SK-N-SH treated with all-trans-retinoic acid at 6 μM for 48 hours (cell line): ENCODE measurements around the gene A1CF.
"Not testable (repeated sequence)": the region's sequence is repeated elsewhere in the genome, so short reads cannot be mapped to it uniquely, and the experiment has no call there.

ENCODE experiments used
- ATAC-seq: fragments of 200-7000 bp; cut with Tn5 transposase; 3 replicates; pipeline ENCODE4 v1.9.1; 2020; ENCODE audit warnings: mild to moderate bottlenecking, moderate library complexity
- ARNTL ChIP-seq: fragments of 450-650 bp; formaldehyde crosslinking; IDR thresholded peaks from 2 replicates; pipeline ENCODE4 v1.5.0; 2020; ENCODE audit warnings: low read depth, mild to moderate bottlenecking, moderate library complexity, borderline replicate concordance
- BACH2 ChIP-seq: fragments of 250-450 bp; sonication (Bioruptor Pico); IDR thresholded peaks from 2 replicates; pipeline ENCODE4 v1.9.0; 2021; ENCODE audit warnings: mild to moderate bottlenecking, borderline replicate concordance
- CSDC2 ChIP-seq: fragments of 250-450 bp; sonication (Bioruptor Pico); IDR thresholded peaks from 2 replicates; pipeline ENCODE4 v1.5.0; 2020; ENCODE audit warnings: mild to moderate bottlenecking, moderate library complexity
- GLIS3 ChIP-seq: fragments of 250-450 bp; sonication (Bioruptor Pico); IDR thresholded peaks from 2 replicates; pipeline ENCODE4 v1.5.0; 2020; ENCODE audit warnings: mild to moderate bottlenecking, moderate library complexity
- ISL1 ChIP-seq: fragments of 250-450 bp; sonication (Bioruptor Pico); IDR thresholded peaks from 2 replicates; pipeline ENCODE4 v2.1.2; 2022; ENCODE audit warnings: mild to moderate bottlenecking, moderate library complexity
- OSR1 ChIP-seq: fragments of 250-450 bp; sonication (Bioruptor Pico); IDR thresholded peaks from 2 replicates; pipeline ENCODE4 v1.8.0; 2022; ENCODE audit warnings: moderate library complexity, mild to moderate bottlenecking, inconsistent platforms
- PPARA ChIP-seq: fragments of 250-450 bp; sonication (Bioruptor Pico); IDR thresholded peaks from 2 replicates; pipeline ENCODE4 v1.5.0; 2020; ENCODE audit warnings: mild to moderate bottlenecking, borderline replicate concordance
- RARB ChIP-seq: fragments of 250-450 bp; sonication (Bioruptor Pico); IDR thresholded peaks from 2 replicates; pipeline ENCODE4 v1.8.0; 2021; ENCODE audit warnings: mild to moderate bottlenecking, moderate library complexity
- SNAI2 ChIP-seq: fragments of 250-450 bp; sonication (Bioruptor Pico); IDR thresholded peaks from 2 replicates; pipeline ENCODE4 v1.5.0; 2020; ENCODE audit warnings: mild to moderate bottlenecking, moderate library complexity
- TCF4 ChIP-seq: fragments of 250-450 bp; sonication (Bioruptor Pico); IDR thresholded peaks from 2 replicates; pipeline ENCODE4 v1.8.0; 2021; ENCODE audit warnings: mild to moderate bottlenecking, moderate library complexity, borderline replicate concordance
- TOX ChIP-seq: fragments of 250-450 bp; sonication (Bioruptor Pico); IDR thresholded peaks from 2 replicates; pipeline ENCODE4 v1.8.0; 2021; ENCODE audit warnings: mild to moderate bottlenecking, moderate library complexity, borderline replicate concordance
- TSHZ2 ChIP-seq: fragments of 250-450 bp; sonication (Bioruptor Pico); IDR thresholded peaks from 2 replicates; pipeline ENCODE4 v1.5.0; 2020; ENCODE audit warnings: mild to moderate bottlenecking, moderate library complexity
- ZC3H10 ChIP-seq: fragments of 250-450 bp; sonication (Bioruptor Pico); IDR thresholded peaks from 2 replicates; pipeline ENCODE4 v1.5.1; 2021; ENCODE audit warnings: mild to moderate bottlenecking, moderate library complexity
- ZFP3 ChIP-seq: fragments of 250-450 bp; sonication (Bioruptor Pico); IDR thresholded peaks from 2 replicates; pipeline ENCODE4 v1.5.0; 2020; ENCODE audit warnings: mild to moderate bottlenecking, moderate library complexity
- ZFP30 ChIP-seq: fragments of 450-650 bp; formaldehyde crosslinking; IDR thresholded peaks from 2 replicates; pipeline ENCODE4 v1.5.0; 2022; ENCODE audit warnings: mild to moderate bottlenecking, moderate library complexity
- ZNF565 ChIP-seq: fragments of 450-650 bp; formaldehyde crosslinking; conservative IDR thresholded peaks from 2 replicates; pipeline ENCODE4 v1.5.0; 2020; ENCODE audit warnings: low read depth, mild to moderate bottlenecking, moderate library complexity
- ZNF70 ChIP-seq: fragments of 450-650 bp; formaldehyde crosslinking; IDR thresholded peaks from 2 replicates; pipeline ENCODE4 v1.5.0; 2020; ENCODE audit warnings: mild to moderate bottlenecking, moderate library complexity
- ZNF8 ChIP-seq: fragments of 450-650 bp; formaldehyde crosslinking; IDR thresholded peaks from 2 replicates; pipeline ENCODE4 v1.5.0; 2020; ENCODE audit warnings: mild to moderate bottlenecking, moderate library complexity
- TF ChIP-seq, protein P1 (sequence below): fragments of 250-450 bp; sonication (Bioruptor Pico); IDR thresholded peaks from 2 replicates; pipeline ENCODE4 v1.5.1; 2021; ENCODE audit warnings: mild to moderate bottlenecking, moderate library complexity
- TF ChIP-seq, protein P2 (sequence below): fragments of 250-450 bp; sonication (Bioruptor Pico); IDR thresholded peaks from 2 replicates; pipeline ENCODE4 v1.8.0; 2020; ENCODE audit warnings: mild to moderate bottlenecking, moderate library complexity, borderline replicate concordance
- TF ChIP-seq, protein P3 (sequence below): fragments of 250-450 bp; sonication (Bioruptor Pico); IDR thresholded peaks from 2 replicates; pipeline ENCODE4 v1.5.1; 2020; ENCODE audit warnings: low read depth, mild to moderate bottlenecking, moderate library complexity
- TF ChIP-seq, protein P4 (sequence below): fragments of 250-450 bp; sonication (Bioruptor Pico); IDR thresholded peaks from 2 replicates; pipeline ENCODE4 v1.8.0; 2021; ENCODE audit warnings: low read depth, mild to moderate bottlenecking, moderate library complexity, borderline replicate concordance

The A1CF gene

DNA sequence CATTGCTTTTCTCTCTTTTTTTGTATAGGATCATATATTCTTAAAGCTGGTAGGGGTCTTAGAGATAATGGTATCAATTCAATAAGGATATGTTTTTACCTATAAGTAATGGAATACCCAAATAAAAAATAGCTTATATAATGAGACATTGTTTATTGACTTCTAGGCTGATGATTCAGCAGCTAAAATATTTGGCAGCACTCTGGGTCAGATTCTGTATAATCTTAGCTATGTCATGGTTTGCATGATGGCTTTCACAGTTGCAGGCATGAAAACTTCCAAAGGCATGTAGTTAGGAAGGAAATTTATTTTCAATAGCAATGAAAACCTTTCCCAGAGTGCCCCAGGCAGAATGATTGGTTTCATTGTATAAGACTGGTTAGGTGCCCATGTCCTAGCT, 32.1 kb upstream of the A1CF start:
- TF ChIP-seq ZC3H10 (CRISPR knock-in tag) (no peak), TCF4 (no peak), ZNF8 (no peak), ARNTL (CRISPR knock-in tag) (no peak), SNAI2 (no peak)
- TF ChIP-seq, protein P1, sequence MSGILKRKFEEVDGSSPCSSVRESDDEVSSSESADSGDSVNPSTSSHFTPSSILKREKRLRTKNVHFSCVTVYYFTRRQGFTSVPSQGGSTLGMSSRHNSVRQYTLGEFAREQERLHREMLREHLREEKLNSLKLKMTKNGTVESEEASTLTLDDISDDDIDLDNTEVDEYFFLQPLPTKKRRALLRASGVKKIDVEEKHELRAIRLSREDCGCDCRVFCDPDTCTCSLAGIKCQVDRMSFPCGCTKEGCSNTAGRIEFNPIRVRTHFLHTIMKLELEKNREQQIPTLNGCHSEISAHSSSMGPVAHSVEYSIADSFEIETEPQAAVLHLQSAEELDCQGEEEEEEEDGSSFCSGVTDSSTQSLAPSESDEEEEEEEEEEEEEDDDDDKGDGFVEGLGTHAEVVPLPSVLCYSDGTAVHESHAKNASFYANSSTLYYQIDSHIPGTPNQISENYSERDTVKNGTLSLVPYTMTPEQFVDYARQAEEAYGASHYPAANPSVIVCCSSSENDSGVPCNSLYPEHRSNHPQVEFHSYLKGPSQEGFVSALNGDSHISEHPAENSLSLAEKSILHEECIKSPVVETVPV = no peak
- TF ChIP-seq, all 23 proteins: peak for 0

GRCh38 chr10:50909334-50910014, 24.0 kb upstream of the A1CF start:
- no peak for ATAC-seq
- TF ChIP-seq SNAI2 = no peak
- no peak for TF ChIP-seq GLIS3 (CRISPR knock-in tag)
- TF ChIP-seq ISL1 (CRISPR knock-in tag) = no peak
- TF ChIP-seq ZNF70 (CRISPR knock-in tag) = no peak
- no peak for TF ChIP-seq TOX (CRISPR knock-in tag)
- TF ChIP-seq ZFP30 (CRISPR knock-in tag) = no peak
- TF ChIP-seq, protein P1 = no peak
- TF ChIP-seq BACH2 (CRISPR knock-in tag) = no peak
- TF ChIP-seq ZNF8 = no peak
- no peak for TF ChIP-seq TCF4
- TF ChIP-seq, protein P2, sequence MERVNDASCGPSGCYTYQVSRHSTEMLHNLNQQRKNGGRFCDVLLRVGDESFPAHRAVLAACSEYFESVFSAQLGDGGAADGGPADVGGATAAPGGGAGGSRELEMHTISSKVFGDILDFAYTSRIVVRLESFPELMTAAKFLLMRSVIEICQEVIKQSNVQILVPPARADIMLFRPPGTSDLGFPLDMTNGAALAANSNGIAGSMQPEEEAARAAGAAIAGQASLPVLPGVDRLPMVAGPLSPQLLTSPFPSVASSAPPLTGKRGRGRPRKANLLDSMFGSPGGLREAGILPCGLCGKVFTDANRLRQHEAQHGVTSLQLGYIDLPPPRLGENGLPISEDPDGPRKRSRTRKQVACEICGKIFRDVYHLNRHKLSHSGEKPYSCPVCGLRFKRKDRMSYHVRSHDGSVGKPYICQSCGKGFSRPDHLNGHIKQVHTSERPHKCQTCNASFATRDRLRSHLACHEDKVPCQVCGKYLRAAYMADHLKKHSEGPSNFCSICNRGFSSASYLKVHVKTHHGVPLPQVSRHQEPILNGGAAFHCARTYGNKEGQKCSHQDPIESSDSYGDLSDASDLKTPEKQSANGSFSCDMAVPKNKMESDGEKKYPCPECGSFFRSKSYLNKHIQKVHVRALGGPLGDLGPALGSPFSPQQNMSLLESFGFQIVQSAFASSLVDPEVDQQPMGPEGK (CRISPR knock-in tag) = no peak
- no peak for TF ChIP-seq ARNTL (CRISPR knock-in tag)
- TF ChIP-seq, all 23 proteins: peak for 0

More for the DNA sequence above, 32.1 kb upstream of the A1CF start:
- peak; percentile 65 for ATAC-seq

DNA sequence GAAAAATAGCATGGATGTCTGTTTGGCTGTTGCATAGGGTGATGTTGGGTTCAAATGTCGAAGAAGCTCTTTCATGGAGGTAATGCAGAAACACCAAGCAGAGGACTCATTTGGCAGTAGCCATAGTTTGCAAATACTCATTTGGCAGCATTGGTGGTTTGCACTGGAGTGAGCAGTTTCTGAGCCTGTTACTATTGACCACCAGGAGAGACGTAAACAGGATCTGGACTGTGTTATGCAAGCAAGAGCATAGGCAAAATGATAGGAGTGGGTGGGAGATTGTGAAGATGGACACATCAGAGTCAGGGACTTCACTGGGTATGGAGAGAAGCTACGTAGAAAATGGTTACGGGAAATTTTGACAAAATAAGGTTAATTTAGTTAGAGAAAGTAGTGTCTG, 22.9 kb upstream of the A1CF start:
- no peak for TF ChIP-seq TSHZ2
- no peak for TF ChIP-seq RARB
- TF ChIP-seq GLIS3 (CRISPR knock-in tag) = no peak
- TF ChIP-seq ZFP3 = no peak
- TF ChIP-seq ZFP30 (CRISPR knock-in tag) = no peak
- no peak for TF ChIP-seq ARNTL (CRISPR knock-in tag)
- TF ChIP-seq TCF4 = no peak
- no peak for TF ChIP-seq CSDC2 (CRISPR knock-in tag)
- TF ChIP-seq PPARA = no peak
- TF ChIP-seq, protein P3, sequence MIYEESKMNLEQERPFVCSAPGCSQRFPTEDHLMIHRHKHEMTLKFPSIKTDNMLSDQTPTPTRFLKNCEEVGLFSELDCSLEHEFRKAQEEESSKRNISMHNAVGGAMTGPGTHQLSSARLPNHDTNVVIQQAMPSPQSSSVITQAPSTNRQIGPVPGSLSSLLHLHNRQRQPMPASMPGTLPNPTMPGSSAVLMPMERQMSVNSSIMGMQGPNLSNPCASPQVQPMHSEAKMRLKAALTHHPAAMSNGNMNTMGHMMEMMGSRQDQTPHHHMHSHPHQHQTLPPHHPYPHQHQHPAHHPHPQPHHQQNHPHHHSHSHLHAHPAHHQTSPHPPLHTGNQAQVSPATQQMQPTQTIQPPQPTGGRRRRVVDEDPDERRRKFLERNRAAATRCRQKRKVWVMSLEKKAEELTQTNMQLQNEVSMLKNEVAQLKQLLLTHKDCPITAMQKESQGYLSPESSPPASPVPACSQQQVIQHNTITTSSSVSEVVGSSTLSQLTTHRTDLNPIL (CRISPR knock-in tag) = no peak
- no peak for TF ChIP-seq ISL1 (CRISPR knock-in tag)
- TF ChIP-seq, protein P4, sequence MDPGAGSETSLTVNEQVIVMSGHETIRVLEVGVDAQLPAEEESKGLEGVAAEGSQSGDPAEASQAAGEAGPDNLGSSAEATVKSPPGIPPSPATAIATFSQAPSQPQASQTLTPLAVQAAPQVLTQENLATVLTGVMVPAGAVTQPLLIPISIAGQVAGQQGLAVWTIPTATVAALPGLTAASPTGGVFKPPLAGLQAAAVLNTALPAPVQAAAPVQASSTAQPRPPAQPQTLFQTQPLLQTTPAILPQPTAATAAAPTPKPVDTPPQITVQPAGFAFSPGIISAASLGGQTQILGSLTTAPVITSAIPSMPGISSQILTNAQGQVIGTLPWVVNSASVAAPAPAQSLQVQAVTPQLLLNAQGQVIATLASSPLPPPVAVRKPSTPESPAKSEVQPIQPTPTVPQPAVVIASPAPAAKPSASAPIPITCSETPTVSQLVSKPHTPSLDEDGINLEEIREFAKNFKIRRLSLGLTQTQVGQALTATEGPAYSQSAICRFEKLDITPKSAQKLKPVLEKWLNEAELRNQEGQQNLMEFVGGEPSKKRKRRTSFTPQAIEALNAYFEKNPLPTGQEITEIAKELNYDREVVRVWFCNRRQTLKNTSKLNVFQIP = no peak
- TF ChIP-seq OSR1 (CRISPR knock-in tag) = no peak
- TF ChIP-seq ZNF8 = no peak
- no peak for TF ChIP-seq BACH2 (CRISPR knock-in tag)
- TF ChIP-seq, protein P1 = no peak
- no peak for TF ChIP-seq ZC3H10 (CRISPR knock-in tag)
- no peak for TF ChIP-seq ZNF565 (CRISPR knock-in tag)
- TF ChIP-seq, protein P2 (CRISPR knock-in tag) = no peak
- no peak for ATAC-seq

- ATAC-seq = not testable (repeated sequence)
Observed at GRCh38 chr10:50905797-50906196, 20.4 kb upstream of the A1CF start.
